Measurements from ENCODE around the gene ADRB1. TPM values are rescaled to one million over a fixed set of nuclear protein-coding genes. Genes with fewer than 3 reads are reported as not detected.

ADRB1 gene
- total and polyA plus RNA-seq, 7 experiments from 2014 or later, result 0.29 to 0.64 TPM; not detected in 5

GRCh38 chr10:114070710-114071109 is 27.0 kb downstream of the ADRB1 start:
- Mint-ChIP-seq H3K27ac (no peak overlapping the region), H3K9me3 (no peaks in the 10 kb centered on the region), H3K4me1 (peaks cover 7 to 34% (median 21%) of the 10 kb centered on the region in 7 donors), H3K27me3 (peaks cover 0 to 15% (median 0%) of the 10 kb centered on the region in 5 donors), H3K36me3 (peaks cover 0 to 5% (median 0%) of the 10 kb centered on the region in 5 donors), H3K4me3 (no peak overlapping the region)
- Histone ChIP-seq H3K9me3 (ENCODE audit: control insufficient read depth in 2 of 3, low read length in 3 of 3) (no peaks in the 10 kb centered on the region), H3K4me3 (ENCODE audit: low read length) (no peak overlapping the region), H3K27me3 (ENCODE audit: control insufficient read depth in 2 of 2, insufficient read depth in 2 of 2, low read length in 2 of 2) (no peaks in the 10 kb centered on the region), H3K27ac (ENCODE audit: low read depth, low read length) (no peak overlapping the region), H3K36me3 (ENCODE audit: control insufficient read depth in 2 of 3, insufficient read depth in 3 of 3, low read length in 3 of 3) (no peaks in the 10 kb centered on the region), H3K4me1 (ENCODE audit: control insufficient read depth in 2 of 2, insufficient read depth in 2 of 2, low read length in 2 of 2) (peaks cover 0 to 7% of the 10 kb centered on the region in 2 donors)
- POLR2A ChIA-PET, result no interaction called here
- intact Hi-C loops (cut with micrococcal nuclease), result no loop called here
- ATAC-seq, result no peak
- CTCF ChIA-PET, result no interaction called here
- DNase-seq, result no peak

- peaks cover 0 to 5% (median 0%) of the 10 kb centered on the region in 5 donors for H3K36me3 Mint-ChIP-seq
- Histone ChIP-seq H3K4me1 (ENCODE audit: control insufficient read depth in 2 of 2, insufficient read depth in 2 of 2, low read length in 2 of 2) (peaks cover 0 to 7% of the 10 kb centered on the region in 2 donors), H3K36me3 (ENCODE audit: control insufficient read depth in 2 of 3, insufficient read depth in 3 of 3, low read length in 3 of 3) (no peaks in the 10 kb centered on the region), H3K27me3 (ENCODE audit: control insufficient read depth in 2 of 2, insufficient read depth in 2 of 2, low read length in 2 of 2) (no peaks in the 10 kb centered on the region), H3K27ac (ENCODE audit: low read depth, low read length) (no peak overlapping the region), H3K9me3 (ENCODE audit: control insufficient read depth in 2 of 3, low read length in 3 of 3) (no peaks in the 10 kb centered on the region), H3K4me3 (ENCODE audit: low read length) (no peak overlapping the region)
- no peak overlapping the region for H3K4me3 Mint-ChIP-seq
- no peaks in the 10 kb centered on the region for H3K9me3 Mint-ChIP-seq
- no peak for ATAC-seq
- CTCF ChIA-PET, result no interaction called here
- H3K4me1 Mint-ChIP-seq, result peaks cover 7 to 34% (median 21%) of the 10 kb centered on the region in 7 donors
- no peak for DNase-seq
- POLR2A ChIA-PET, result no interaction called here
- H3K27ac Mint-ChIP-seq, result no peak overlapping the region
- intact Hi-C loops (cut with micrococcal nuclease), result no loop called here
- H3K27me3 Mint-ChIP-seq, result peaks cover 0 to 18% (median 0%) of the 10 kb centered on the region in 5 donors
Observed at GRCh38 chr10:114071178-114071577, 27.5 kb downstream of the ADRB1 start.

- H3K27ac ChIP-seq (ENCODE audit: low read depth, low read length), result no peak overlapping the region
- Mint-ChIP-seq H3K36me3 (peaks cover 0 to 3% (median 0%) of the 10 kb centered on the region in 5 donors), H3K9me3 (peaks cover 0 to 2% (median 0%) of the 10 kb centered on the region in 11 donors), H3K4me3 (peak overlapping the region in 2 of 10 donors; percentile 10 to 39), H3K27ac (peak overlapping the region in 1 of 9 donors; percentile 12), H3K27me3 (peaks cover 0 to 34% (median 0%) of the 10 kb centered on the region in 5 donors), H3K4me1 (peaks cover 7 to 22% (median 11%) of the 10 kb centered on the region in 7 donors)
- ATAC-seq (peak; percentile 69), DNase-seq (peak in 4 of 9 donors; percentile 22 to 39 (median 32))
- H3K9me3 ChIP-seq (ENCODE audit: control insufficient read depth in 2 of 3, low read length in 3 of 3), result no peaks in the 10 kb centered on the region
- H3K4me1 ChIP-seq (ENCODE audit: control insufficient read depth in 2 of 2, insufficient read depth in 2 of 2, low read length in 2 of 2), result peaks cover 0 to 4% of the 10 kb centered on the region in 2 donors
- intact Hi-C loops (cut with micrococcal nuclease), result no loop called here
- H3K4me3 ChIP-seq (ENCODE audit: low read length), result no peak overlapping the region
- ChIA-PET POLR2A (no interaction called here), CTCF (no interaction called here)
- no peaks in the 10 kb centered on the region for H3K36me3 ChIP-seq (ENCODE audit: control insufficient read depth in 2 of 3, insufficient read depth in 3 of 3, low read length in 3 of 3)
- H3K27me3 ChIP-seq (ENCODE audit: control insufficient read depth in 2 of 2, insufficient read depth in 2 of 2, low read length in 2 of 2), result no peaks in the 10 kb centered on the region
Observed at GRCh38 chr10:114073395-114074186, 29.9 kb downstream of the ADRB1 start.

- Histone ChIP-seq H3K27me3 (ENCODE audit: control insufficient read depth in 2 of 2, insufficient read depth in 2 of 2, low read length in 2 of 2) (no peaks in the 10 kb centered on the region), H3K36me3 (ENCODE audit: control insufficient read depth in 2 of 3, insufficient read depth in 3 of 3, low read length in 3 of 3) (no peaks in the 10 kb centered on the region), H3K27ac (ENCODE audit: low read depth, low read length) (no peak overlapping the region), H3K9me3 (ENCODE audit: control insufficient read depth in 2 of 3, low read length in 3 of 3) (no peaks in the 10 kb centered on the region), H3K4me1 (ENCODE audit: control insufficient read depth in 2 of 2, insufficient read depth in 2 of 2, low read length in 2 of 2) (peaks cover 0 to 4% of the 10 kb centered on the region in 2 donors), H3K4me3 (ENCODE audit: low read length) (no peak overlapping the region)
- intact Hi-C loops (cut with micrococcal nuclease), result no loop called here
- Mint-ChIP-seq H3K36me3 (peaks cover 0 to 3% (median 0%) of the 10 kb centered on the region in 5 donors), H3K4me1 (peaks cover 7 to 19% (median 11%) of the 10 kb centered on the region in 7 donors), H3K4me3 (no peak overlapping the region), H3K9me3 (peaks cover 0 to 2% (median 0%) of the 10 kb centered on the region in 11 donors), H3K27me3 (peaks cover 0 to 44% (median 0%) of the 10 kb centered on the region in 5 donors), H3K27ac (no peak overlapping the region)
- CTCF ChIA-PET, result no interaction called here
- POLR2A ChIA-PET, result no interaction called here
- ATAC-seq (no peak), DNase-seq (no peak)
Observed at GRCh38 chr10:114075093-114075492, 31.4 kb downstream of the ADRB1 start.

- H3K9me3 Mint-ChIP-seq, result peaks cover 0 to 2% (median 0%) of the 10 kb centered on the region in 11 donors
- no peak overlapping the region for H3K4me3 Mint-ChIP-seq
- intact Hi-C loops (cut with micrococcal nuclease), result no loop called here
- ChIA-PET POLR2A (no interaction called here), CTCF (no interaction called here)
- Histone ChIP-seq H3K27me3 (ENCODE audit: control insufficient read depth in 2 of 2, insufficient read depth in 2 of 2, low read length in 2 of 2) (no peaks in the 10 kb centered on the region), H3K36me3 (ENCODE audit: control insufficient read depth in 2 of 3, insufficient read depth in 3 of 3, low read length in 3 of 3) (no peaks in the 10 kb centered on the region), H3K9me3 (ENCODE audit: control insufficient read depth in 2 of 3, low read length in 3 of 3) (no peaks in the 10 kb centered on the region), H3K4me3 (ENCODE audit: low read length) (no peak overlapping the region), H3K4me1 (ENCODE audit: control insufficient read depth in 2 of 2, insufficient read depth in 2 of 2, low read length in 2 of 2) (peaks cover 0 to 4% of the 10 kb centered on the region in 2 donors), H3K27ac (ENCODE audit: low read depth, low read length) (no peak overlapping the region)
- peaks cover 7 to 15% (median 10%) of the 10 kb centered on the region in 7 donors for H3K4me1 Mint-ChIP-seq
- H3K27ac Mint-ChIP-seq, result no peak overlapping the region
- peaks cover 0 to 52% (median 4%) of the 10 kb centered on the region in 5 donors for H3K27me3 Mint-ChIP-seq
- ATAC-seq (no peak), DNase-seq (no peak)
- no peaks in the 10 kb centered on the region for H3K36me3 Mint-ChIP-seq
Observed at GRCh38 chr10:114077347-114077746, 33.7 kb downstream of the ADRB1 start.

- DNase-seq, result no peak
- Histone ChIP-seq H3K4me3 (ENCODE audit: low read length) (no peak overlapping the region), H3K4me1 (ENCODE audit: control insufficient read depth in 2 of 2, insufficient read depth in 2 of 2, low read length in 2 of 2) (peaks cover 0 to 4% of the 10 kb centered on the region in 2 donors), H3K27ac (ENCODE audit: low read depth, low read length) (no peak overlapping the region), H3K27me3 (ENCODE audit: control insufficient read depth in 2 of 2, insufficient read depth in 2 of 2, low read length in 2 of 2) (no peaks in the 10 kb centered on the region), H3K9me3 (ENCODE audit: control insufficient read depth in 2 of 3, low read length in 3 of 3) (no peaks in the 10 kb centered on the region), H3K36me3 (ENCODE audit: control insufficient read depth in 2 of 3, insufficient read depth in 3 of 3, low read length in 3 of 3) (no peaks in the 10 kb centered on the region)
- Mint-ChIP-seq H3K4me1 (peaks cover 7 to 15% (median 10%) of the 10 kb centered on the region in 7 donors), H3K27me3 (peaks cover 0 to 54% (median 4%) of the 10 kb centered on the region in 5 donors), H3K9me3 (peaks cover 0 to 2% (median 0%) of the 10 kb centered on the region in 11 donors), H3K36me3 (no peaks in the 10 kb centered on the region), H3K4me3 (no peak overlapping the region), H3K27ac (no peak overlapping the region)
- POLR2A ChIA-PET, result no interaction called here
- ATAC-seq, result no peak
- CTCF ChIA-PET, result no interaction called here
- intact Hi-C loops (cut with micrococcal nuclease), result no loop called here
Observed at GRCh38 chr10:114077815-114078219, 34.2 kb downstream of the ADRB1 start.

Measured in naive thymus-derived CD4-positive, alpha-beta T cell (primary cell).